Measurements from ENCODE around the gene C13orf42.

- TF ChIP-seq CTCF (IDR thresholded peaks at IDR 0.05), result no peak
- no peak for TF ChIP-seq EP300 (IDR thresholded peaks at IDR 0.05)
These were observed 63.0 kb downstream of the C13orf42 start for GRCh38 chr13:51048166-51048461.
